ENCODE measurements around the gene ECE1.

ECE1 gene

GRCh38 chr1:21168444-21168843, 121.8 kb downstream of the ECE1 start:
- no peak for DNase-seq (ENCODE audit: extremely low read depth, low read depth)
- H3K4me3 ChIP-seq (replicated peaks; ENCODE audit: low read depth, low read length), result no peak overlapping the region
- TF ChIP-seq CTCF (IDR thresholded peaks at IDR 0.05; ENCODE audit: low read depth, low read length, missing control alignments), result no peak

Measured in HFF-Myc (cell line).